Stimulated activated naive CD4-positive, alpha-beta T cell (primary cell): ENCODE results near the gene PSMG4.

ENCODE experiments used
- DNase-seq, 6 experiments: peaks; one replicate each; lab custom pipeline; 2025; lab: John Stamatoyannopoulos, UW

PSMG4 gene

DNA sequence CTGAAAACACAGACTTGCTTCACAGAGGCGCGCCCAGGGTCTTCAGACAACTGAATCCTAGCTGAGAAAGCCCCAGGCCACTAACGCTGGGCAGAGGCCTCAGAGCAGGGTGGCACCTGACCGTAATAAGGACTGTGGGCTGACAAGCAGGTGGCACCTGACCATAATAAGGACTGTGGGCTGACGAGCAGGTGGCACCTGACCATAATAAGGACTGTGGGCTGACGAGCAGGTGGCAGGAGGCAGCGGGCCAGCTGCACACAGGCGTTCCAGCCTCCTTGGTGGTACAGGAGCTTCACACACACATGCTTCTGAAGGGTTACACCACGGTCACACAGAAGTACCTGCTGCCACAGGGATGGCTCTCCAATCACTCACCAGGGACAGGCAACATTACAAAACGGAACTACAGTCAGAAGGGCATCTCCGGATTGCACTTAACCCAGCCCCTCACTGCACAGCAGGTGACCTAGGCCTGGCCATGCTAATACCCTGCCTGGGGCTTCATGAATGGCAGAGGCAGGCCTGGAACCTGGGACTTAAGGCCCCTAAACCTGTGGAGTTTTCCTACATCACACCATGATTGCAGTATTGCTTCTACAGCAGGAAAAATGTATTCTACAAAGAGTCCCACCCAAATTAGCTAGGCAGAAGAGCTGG is 50.8 kb downstream of the PSMG4 start:
- DNase-seq = no peak

DNA sequence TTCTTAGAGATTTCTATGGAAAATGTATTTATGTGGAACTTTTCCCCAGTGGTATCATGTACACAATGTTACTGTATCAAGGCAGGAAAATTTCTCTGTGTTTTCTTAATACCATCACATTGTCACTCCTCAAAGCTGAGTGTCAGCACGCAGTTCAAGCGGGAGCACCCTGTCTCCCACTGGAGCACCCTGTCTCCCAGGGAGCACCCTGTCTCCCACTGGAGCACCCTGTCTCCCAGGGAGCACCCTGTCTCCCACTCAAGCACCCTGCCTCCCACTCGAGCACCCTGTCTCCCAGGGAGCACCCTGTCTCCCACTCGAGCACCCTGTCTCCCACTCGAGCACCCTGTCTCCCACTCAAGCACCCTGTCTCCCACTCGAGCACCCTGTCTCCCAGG is 51.3 kb downstream of the PSMG4 start:
- no peak for DNase-seq

DNA sequence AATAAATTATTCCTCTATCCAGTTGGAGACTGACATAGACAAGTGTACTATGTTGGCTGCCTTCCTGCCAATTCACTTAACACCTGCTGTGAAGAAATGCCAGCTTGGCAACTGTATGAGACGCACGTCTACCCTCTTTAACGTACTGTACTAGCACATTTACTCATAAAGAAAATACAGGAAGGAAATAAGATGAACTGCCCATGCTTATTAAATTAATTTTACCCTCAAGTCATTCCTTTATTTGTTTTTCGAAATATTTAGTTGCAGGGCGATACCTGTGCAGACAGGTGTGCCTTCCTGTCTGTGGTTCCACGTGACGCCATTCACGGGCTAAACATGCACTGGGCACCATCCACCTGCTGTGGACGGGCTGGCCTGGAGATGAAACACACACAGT is 52.0 kb downstream of the PSMG4 start:
- no peak for DNase-seq

DNA sequence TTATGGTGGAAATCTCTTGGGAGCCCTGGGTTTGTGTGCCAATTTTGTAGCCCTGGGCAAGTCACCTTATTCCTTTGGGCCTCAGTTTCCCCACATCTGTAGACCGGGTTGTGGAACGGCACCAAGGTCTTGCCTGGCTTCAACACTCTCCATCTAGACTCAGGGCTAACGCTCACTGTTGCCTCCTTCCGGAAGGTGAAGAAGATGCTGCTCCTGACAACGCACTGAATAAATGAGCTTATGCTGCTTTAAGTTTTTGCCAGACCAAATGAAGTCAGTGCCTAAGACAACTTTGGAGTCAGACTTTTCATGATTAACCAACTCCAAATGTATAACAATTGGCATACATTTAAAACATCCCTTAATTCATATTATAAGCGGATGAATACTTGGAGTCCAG is 53.1 kb downstream of the PSMG4 start:
- DNase-seq = no peak

DNA sequence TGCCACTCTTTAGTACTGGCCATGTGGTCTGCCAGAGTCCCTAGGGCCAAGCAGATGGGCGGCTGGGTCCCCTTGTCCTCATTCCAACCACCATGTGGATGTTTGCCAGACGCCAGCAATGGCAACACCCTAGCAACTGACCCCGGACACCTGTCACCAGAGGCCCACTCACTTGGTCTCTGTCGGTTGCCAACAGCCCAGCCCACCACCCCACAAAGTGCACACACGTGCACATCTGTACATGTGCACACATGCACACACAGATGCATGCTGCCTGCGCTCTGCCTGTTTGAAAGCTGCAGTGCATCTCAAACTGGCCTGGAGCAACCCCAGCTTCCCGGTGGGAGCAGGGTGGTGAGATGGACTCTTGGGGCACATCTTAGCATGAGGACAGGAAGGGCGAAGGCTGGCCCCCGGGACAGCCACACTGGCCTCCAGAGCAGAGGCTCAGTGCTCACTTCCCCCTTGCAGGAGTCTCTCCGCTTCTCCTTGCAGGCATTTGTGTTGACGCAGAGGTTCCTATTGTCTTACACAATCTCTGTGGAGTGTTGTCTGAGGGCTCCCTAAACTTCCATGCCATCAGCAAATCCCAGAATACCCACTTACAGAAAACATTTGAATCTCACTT is 54.0 kb downstream of the PSMG4 start:
- DNase-seq = no peak

DNA sequence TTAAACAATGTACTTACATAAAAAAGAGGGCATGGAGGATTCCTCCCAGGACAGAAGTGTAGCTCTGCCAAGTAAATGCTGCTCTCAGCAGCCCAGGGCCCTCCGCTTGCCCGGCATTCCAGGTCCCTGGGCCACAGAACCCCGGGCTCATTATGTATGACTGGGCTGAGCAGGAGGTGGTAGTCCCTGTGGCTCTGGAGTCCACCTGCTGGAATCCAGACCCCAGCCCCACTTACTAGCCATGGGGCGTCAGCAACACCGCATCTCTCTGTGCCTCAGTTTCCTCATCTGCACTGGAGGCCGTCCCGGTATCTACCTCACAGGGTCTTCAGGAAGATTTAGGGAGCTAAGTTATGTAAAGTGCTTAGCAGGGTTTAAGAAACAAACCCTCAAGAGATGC is 55.4 kb downstream of the PSMG4 start:
- DNase-seq = no peak

DNA sequence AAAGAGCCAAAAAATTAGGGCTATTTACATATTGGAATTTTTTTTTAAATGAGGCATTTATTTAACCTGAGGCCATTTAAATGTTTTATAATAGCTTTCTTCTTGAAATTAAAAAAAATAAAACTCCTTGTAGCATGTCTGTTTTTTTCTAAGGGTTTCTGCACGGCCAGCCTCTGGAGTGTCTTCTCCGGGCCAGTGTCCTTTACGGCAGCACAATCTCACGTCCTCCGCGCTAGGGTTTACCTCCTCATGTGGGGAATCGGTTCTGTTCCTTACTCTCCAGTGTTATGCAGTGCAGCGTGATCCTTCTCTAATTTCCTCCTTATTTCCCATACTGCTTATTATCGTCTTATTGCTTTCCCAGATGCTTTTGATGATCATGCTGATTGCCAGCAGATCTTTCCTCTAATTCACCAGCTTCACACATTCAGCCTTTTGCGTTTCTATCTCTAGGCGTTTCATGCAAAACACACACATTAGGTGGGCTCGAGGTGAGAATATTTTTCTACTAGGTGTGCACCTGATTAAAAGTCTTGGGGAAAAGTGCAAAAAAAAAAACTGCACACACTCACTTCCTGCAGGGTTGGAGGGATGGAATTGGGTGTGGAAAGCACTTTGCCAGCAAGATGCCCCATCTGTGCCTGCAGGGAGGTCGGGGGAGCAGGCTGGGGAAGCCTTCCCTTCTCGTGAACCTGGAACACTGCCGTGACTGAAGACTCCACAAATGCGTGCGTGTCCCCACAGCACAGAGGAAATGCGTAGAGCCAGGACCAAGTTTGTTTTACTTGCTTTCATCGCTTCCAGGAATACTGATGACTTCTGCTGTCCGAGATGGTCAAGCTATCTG is 56.1 kb downstream of the PSMG4 start:
- no peak for DNase-seq

DNA sequence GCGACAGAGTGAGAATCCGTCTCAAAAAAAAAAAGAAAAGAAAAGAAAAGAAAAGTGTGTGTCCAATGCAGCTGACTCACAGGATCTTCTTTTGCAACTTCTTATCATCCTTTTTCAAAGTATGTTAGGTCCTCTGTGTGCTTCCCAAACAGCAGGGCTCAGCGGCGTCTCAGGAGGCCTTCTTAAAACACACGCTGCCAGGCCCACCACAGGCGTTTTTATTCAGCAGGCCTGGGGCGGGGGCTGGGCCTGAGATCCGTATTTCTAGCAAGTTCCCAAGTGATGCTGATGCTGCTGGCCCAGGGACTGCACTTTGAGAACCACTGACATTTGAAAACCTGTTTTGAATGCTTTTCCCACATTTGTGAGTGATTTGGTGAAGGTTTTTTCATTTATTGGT is 57.1 kb downstream of the PSMG4 start:
- no peak for DNase-seq

DNA sequence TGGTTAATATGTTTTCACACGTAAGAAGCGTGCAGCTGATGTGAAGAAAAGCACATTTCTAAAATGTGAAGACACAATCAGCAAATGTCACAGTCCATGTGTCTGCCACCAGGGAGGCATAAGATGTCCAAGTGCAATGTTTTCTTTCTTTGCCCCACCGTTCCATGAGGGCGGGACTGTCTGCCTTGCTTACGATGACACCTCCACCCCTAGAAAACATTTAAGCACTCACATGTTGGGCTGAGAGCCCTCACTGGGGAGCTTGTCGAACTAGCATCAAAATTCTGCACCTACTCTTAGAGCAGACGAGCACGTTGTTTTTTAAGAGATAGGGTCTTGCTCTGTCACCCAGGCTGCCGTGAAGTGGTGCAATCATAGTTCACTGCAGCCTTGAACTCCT is 57.6 kb downstream of the PSMG4 start:
- DNase-seq = no peak

DNA sequence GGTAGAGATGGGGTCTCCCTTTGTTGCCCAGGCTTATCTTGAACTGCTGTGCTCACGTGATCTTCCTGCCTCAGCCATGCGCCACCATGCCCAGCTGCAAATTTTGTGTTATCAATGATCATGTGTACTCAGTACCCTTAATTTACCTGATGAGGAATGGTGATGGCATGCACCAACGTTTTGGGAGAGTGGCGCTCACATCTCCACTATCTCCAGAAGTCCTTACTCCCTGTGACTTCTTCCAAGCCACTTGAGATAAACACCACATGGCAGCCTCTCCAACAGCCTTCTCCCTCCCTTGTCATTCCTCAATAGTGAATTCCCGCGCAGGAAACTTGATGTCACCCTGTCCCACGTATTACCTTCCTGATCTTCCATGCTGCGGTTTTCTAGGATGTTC is 58.1 kb downstream of the PSMG4 start:
- no peak for DNase-seq
